IMR-90 (cell line): Measurements from ENCODE around the gene TEKT4. TPM values are rescaled to one million over a fixed set of nuclear protein-coding genes. Genes with fewer than 3 reads are reported as not detected.

Experiments
- ATAC-seq: fragments of 200-7000 bp; cut with Tn5 transposase; 2 replicates; pipeline ENCODE4 v1.9.1; 2020; ENCODE audit warnings: low read depth, mild to moderate bottlenecking, moderate library complexity
- BruUV-seq: library from RNA; stranded (reverse); fragments of 400-500 nt; replicated peaks from 2 replicates; lab custom pipeline; 2021; lab: Mats Ljungman, UMichigan
- CTCF ChIA-PET: fragments of 300-600 bp; formaldehyde crosslinking; extraction: SDS; loops from one replicate; lab custom pipeline; 2021; ENCODE audit warnings: antibody characterized with exemption; lab: Yijun Ruan, JAX
- POLR2A ChIA-PET: fragments of 300-600 bp; sonication (Branson Sonifier 250); formaldehyde crosslinking; loops from one replicate; lab custom pipeline; 2022; ENCODE audit warnings: antibody characterized with exemption; ENCODE audit not compliant: unreplicated experiment; lab: Charles Lee
- DNase-seq: peaks from one replicate; pipeline ENCODE4 v3.0.0; 2013
- H2AFZ ChIP-seq: replicated peaks from 2 replicates; pipeline ENCODE3; 2013; ENCODE audit warnings: low read length, mild to moderate bottlenecking; ENCODE audit not compliant: poor library complexity
- H2AK5ac ChIP-seq: 2 replicates; pipeline ENCODE4 v1.6.1; 2013; ENCODE audit warnings: low read depth, low read length, inconsistent platforms
- H2AK9ac ChIP-seq: replicated peaks from 2 replicates; pipeline ENCODE3; 2013; ENCODE audit warnings: mild to moderate bottlenecking, low read depth, low read length, moderate library complexity; ENCODE audit not compliant: poor library complexity
- H2BK120ac ChIP-seq: 2 replicates; pipeline ENCODE4 v1.6.1; 2013; ENCODE audit warnings: low read depth, low read length, inconsistent platforms
- H2BK15ac ChIP-seq: 3 replicates; pipeline ENCODE4 v1.6.1; 2013; ENCODE audit warnings: low read depth, low read length, inconsistent platforms
- H2BK20ac ChIP-seq: 2 replicates; pipeline ENCODE4 v1.6.1; 2013; ENCODE audit warnings: low read depth, mild to moderate bottlenecking, inconsistent platforms, low read length, moderate library complexity
- H2BK5ac ChIP-seq: 2 replicates; pipeline ENCODE4 v1.6.1; 2013; ENCODE audit warnings: mild to moderate bottlenecking, low read depth, low read length, inconsistent platforms; ENCODE audit not compliant: poor library complexity, severe bottlenecking
- H3K14ac ChIP-seq: replicated peaks from 2 replicates; pipeline ENCODE4 v1.6.1; 2013; ENCODE audit warnings: low read depth, low read length, inconsistent platforms
- H3K18ac ChIP-seq: 2 replicates; pipeline ENCODE4 v1.6.1; 2013; ENCODE audit warnings: low read depth, low read length, control low read depth
- H3K23ac ChIP-seq: 2 replicates; pipeline ENCODE4 v1.6.1; 2013; ENCODE audit warnings: low read depth, low read length, inconsistent platforms
- H3K27ac ChIP-seq: 2 replicates; pipeline ENCODE4 v1.5.1; 2013; ENCODE audit warnings: mild to moderate bottlenecking, control low read depth, low read length; ENCODE audit not compliant: insufficient read depth
- H3K27me3 ChIP-seq: 2 replicates; pipeline ENCODE4 v1.6.1; 2013; ENCODE audit warnings: low read length; ENCODE audit not compliant: control insufficient read depth, insufficient read depth
- H3K36me3 ChIP-seq: 2 replicates; pipeline ENCODE4 v1.6.1; 2013; ENCODE audit warnings: low read length, mixed read lengths; ENCODE audit not compliant: control insufficient read depth, insufficient read depth
- H3K4ac ChIP-seq: 2 replicates; pipeline ENCODE4 v1.6.1; 2013; ENCODE audit warnings: low read depth, low read length, inconsistent platforms
- H3K4me1 ChIP-seq: 2 replicates; pipeline ENCODE4 v1.6.1; 2013; ENCODE audit warnings: low read length, mixed read lengths; ENCODE audit not compliant: control insufficient read depth, insufficient read depth
- H3K4me2 ChIP-seq: 2 replicates; pipeline ENCODE4 v1.6.1; 2013; ENCODE audit warnings: low read depth, mild to moderate bottlenecking, control low read depth, low read length, moderate library complexity
- H3K4me3 ChIP-seq: 2 replicates; pipeline ENCODE4 v1.5.1; 2013; ENCODE audit warnings: low read depth, mild to moderate bottlenecking, control low read depth, low read length, moderate library complexity; ENCODE audit not compliant: insufficient read depth
- H3K56ac ChIP-seq: 2 replicates; pipeline ENCODE4 v1.6.1; 2013; ENCODE audit warnings: low read length, inconsistent platforms; ENCODE audit not compliant: insufficient read depth; ENCODE audit errors: extremely low read depth
- H3K79me1 ChIP-seq, 2 experiments: 2 replicates each; pipeline ENCODE4 v1.6.1; 2013; ENCODE audit warnings: low read length in 2 of 2, inconsistent platforms in 1 of 2, low read depth in 1 of 2
- H3K9ac ChIP-seq: 2 replicates; pipeline ENCODE4 v1.6.1; 2013; ENCODE audit warnings: low read depth, low read length, control low read depth
- H3K9me1 ChIP-seq: 2 replicates; pipeline ENCODE4 v1.6.1; 2013; ENCODE audit warnings: low read length, inconsistent platforms; ENCODE audit not compliant: insufficient read depth
- H3K9me3 ChIP-seq: 2 replicates; pipeline ENCODE4 v1.6.1; 2013; ENCODE audit warnings: low read length; ENCODE audit not compliant: control insufficient read depth, insufficient read depth
- H4K20me1 ChIP-seq: 2 replicates; pipeline ENCODE4 v1.6.1; 2013; ENCODE audit warnings: low read length, inconsistent platforms; ENCODE audit not compliant: insufficient read depth
- H4K5ac ChIP-seq: 2 replicates; pipeline ENCODE4 v1.6.1; 2013; ENCODE audit warnings: mild to moderate bottlenecking, low read depth, low read length, control low read depth
- H4K8ac ChIP-seq, 2 experiments: 2 replicates each; pipeline ENCODE4 v1.6.1; 2013; ENCODE audit warnings: low read depth in 2 of 2, low read length in 2 of 2, control low read depth in 1 of 2, inconsistent platforms in 1 of 2
- H4K91ac ChIP-seq: 2 replicates; pipeline ENCODE4 v1.6.1; 2013; ENCODE audit warnings: low read depth, low read length, inconsistent platforms; ENCODE audit not compliant: insufficient read depth
- BHLHE40 ChIP-seq: fragments of 150-350 bp; IDR thresholded peaks from 2 replicates; pipeline ENCODE4 v1.6.1; 2016; ENCODE audit warnings: mild to moderate bottlenecking, low read depth, low read length
- NFE2L2 ChIP-seq: fragments of 150-350 bp; IDR thresholded peaks from 2 replicates; pipeline ENCODE4 v1.6.1; 2016; ENCODE audit warnings: low read depth, mild to moderate bottlenecking, low read length
- RCOR1 ChIP-seq: IDR thresholded peaks from 2 replicates; pipeline ENCODE4 v1.6.1; 2012; ENCODE audit warnings: mild to moderate bottlenecking, low read length, improper control_type of control experiment; ENCODE audit not compliant: insufficient replicate concordance
- WGBS, 2 experiments: methylation state at CpG; one replicate each; pipeline versions ENCODE4 v1.1.5 to v1.1.7; 2013; ENCODE audit warnings: missing lambda C conversion rate in 2 of 2; ENCODE audit not compliant: insufficient read length in 1 of 2; ENCODE audit errors: extremely low coverage in 2 of 2; 5-methylcytosine and 5-hydroxymethylcytosine counted together
- dilution Hi-C: fragments of 300-500 bp; cut with HindIII; formaldehyde crosslinking; loops from one replicate; pipeline ENCODE4 v1.14.3; 2018; ENCODE audit warnings: low sequenced_read_pairs; ENCODE audit not compliant: unreplicated experiment
- in situ Hi-C: fragments of 300-500 bp; cut with MboI; formaldehyde crosslinking; loops from 3 replicates; pipeline ENCODE4 v1.14.3; 2019; ENCODE audit warnings: low sequenced_read_pairs, inconsistent platforms, mixed read lengths
- intact Hi-C: fragments of 100-400 bp; cut with micrococcal nuclease; formaldehyde crosslinking; loops from 2 replicates; pipeline ENCODE4 v1.10.0; 2022
- polyA plus RNA-seq, 3 experiments: library from polyadenylated mRNA; depleted of rRNA; stranded (reverse); fragments of >200 nt; gene quantifications; 2 replicates each; pipeline ENCODE4 v1.2.3, GENCODE V29; 2012; ENCODE audit warnings: low replicate concordance in 1 of 3
- total RNA-seq: library from RNA; depleted of rRNA; stranded (reverse); fragments of >200 nt; gene quantifications from 2 replicates; pipeline ENCODE4 v1.2.3, GENCODE V29; 2012

TEKT4 gene
- total and polyA plus RNA-seq, 2 of the 4 experiments (the other 2 are of a cell fraction) = not detected

DNA sequence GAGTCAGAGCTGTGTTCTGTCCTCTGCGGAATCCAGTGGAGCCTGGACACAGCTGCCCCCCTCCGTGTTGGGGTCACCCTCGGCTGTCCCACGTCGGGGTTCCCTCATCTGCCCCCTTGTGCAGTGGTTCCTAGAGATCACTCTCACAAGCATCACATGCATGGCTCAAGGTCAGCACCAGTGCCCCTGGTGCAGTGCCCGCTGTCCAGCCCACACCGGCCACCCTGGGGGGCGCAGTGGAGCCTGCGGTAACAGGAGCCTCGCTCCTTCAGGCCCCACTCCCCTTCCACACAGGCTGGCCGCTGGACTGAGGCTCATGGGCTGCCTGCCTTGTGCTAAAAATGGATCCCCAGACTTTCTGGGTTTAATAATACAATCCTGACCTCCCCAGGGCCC is 8.8 kb downstream of the TEKT4 start:
- ChIA-PET CTCF (no interaction called here), POLR2A (no interaction called here)
- Histone ChIP-seq H4K20me1 (no peaks in the 10 kb centered on the region), H4K8ac (no peak overlapping the region), H4K91ac (no peak overlapping the region), H3K14ac (no peak overlapping the region), H2BK120ac (no peak overlapping the region), H3K27ac (no peak overlapping the region), H3K23ac (no peak overlapping the region), H2AK5ac (no peak overlapping the region), H2BK15ac (no peak overlapping the region), H3K4me2 (no peak overlapping the region), H3K4me1 (no peaks in the 10 kb centered on the region), H2BK5ac (no peak overlapping the region), H3K36me3 (no peaks in the 10 kb centered on the region), H3K4ac (no peak overlapping the region), H2AK9ac (no peak overlapping the region), H3K18ac (no peak overlapping the region), H2AFZ (no peak overlapping the region), H3K9me1 (no peaks in the 10 kb centered on the region), H3K27me3 (no peaks in the 10 kb centered on the region), H4K5ac (no peak overlapping the region), H3K4me3 (no peak overlapping the region), H2BK20ac (no peak overlapping the region), H3K9ac (no peak overlapping the region), H3K56ac (no peak overlapping the region), H3K9me3 (no peaks in the 10 kb centered on the region), H3K79me1 (no peaks in the 10 kb centered on the region)
- 67% methylated on average over 1 of the region's 11 CpGs; no CpG with 5 or more reads in 1 of the 2 experiments for WGBS, 2 experiments
- dilution Hi-C loops = no loop called here
- in situ Hi-C loops = no loop called here
- TF ChIP-seq BHLHE40 (no peak), RCOR1 (no peak), NFE2L2 (no peak)
- DNase-seq (no peak), ATAC-seq (no peak)
- intact Hi-C loops = no loop called here
- BruUV-seq = no TSS peak
